GM12873 (cell line): ENCODE results near the gene SGPP1.

Source experiments
- CTCF ChIP-seq: IDR thresholded peaks from 2 replicates; pipeline ENCODE4 v1.5.1; 2012; ENCODE audit warnings: low read depth, mild to moderate bottlenecking, moderate library complexity, low read length, control low read depth; ENCODE audit not compliant: insufficient read depth; ENCODE audit errors: missing control alignments

Gene SGPP1

DNA sequence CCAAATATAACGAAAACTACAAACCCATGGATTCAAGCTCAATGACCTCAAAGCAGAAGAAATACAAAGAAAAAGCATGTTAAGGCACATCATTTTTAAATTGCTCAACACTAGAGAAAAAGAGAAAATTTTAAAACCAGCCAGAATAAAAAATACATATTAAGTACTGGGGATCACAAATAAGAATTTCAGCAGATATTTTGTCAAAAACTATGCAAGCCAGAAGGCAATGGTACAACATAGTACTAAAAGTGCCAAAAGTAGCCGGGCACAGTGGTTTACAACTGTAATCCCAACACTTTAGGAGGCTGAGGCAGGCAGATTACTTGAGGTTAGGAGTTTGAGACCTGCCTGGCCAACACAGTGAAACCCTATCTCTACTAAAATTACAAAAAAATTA, 10.2 kb downstream of the SGPP1 start:
- TF ChIP-seq CTCF = no peak

DNA sequence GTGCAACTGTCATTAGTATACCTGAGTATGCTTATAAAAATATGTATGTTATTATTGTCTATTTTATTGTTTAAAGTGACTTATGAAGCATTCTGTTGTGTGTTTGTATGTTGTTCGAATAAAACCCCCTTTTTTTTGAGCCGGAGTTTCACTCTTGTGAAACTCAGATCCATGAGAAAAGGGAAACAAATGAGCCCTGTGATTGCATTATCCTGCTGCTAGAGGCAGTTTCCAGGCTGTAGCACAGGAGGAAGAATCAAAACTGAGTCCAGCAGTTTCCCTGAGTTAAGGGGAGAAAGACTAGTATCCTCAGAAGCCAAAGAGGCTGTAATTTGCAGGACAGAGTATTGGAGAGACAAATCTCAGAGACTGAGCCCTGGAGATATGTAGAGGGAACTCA, 12.5 kb downstream of the SGPP1 start:
- no peak for TF ChIP-seq CTCF

DNA sequence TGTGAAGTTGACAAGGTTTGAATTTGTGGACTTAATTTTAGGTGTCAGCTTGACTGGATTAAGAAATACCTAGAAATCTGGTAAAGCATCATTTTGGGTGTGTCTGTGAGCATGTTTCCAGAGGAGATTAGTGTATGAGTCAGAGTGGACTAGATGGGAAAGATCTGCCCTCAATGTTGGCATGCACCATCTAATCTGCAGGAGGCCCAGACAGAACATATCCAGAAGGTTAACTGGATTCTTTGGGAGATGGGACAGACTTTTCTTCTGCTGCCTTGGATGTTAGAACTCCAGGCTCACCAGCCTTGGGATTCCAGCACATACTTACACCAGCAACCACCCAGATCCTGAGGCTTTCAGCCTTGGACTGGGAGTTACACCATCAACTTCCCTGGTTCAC, 14.1 kb downstream of the SGPP1 start:
- no peak for TF ChIP-seq CTCF

DNA sequence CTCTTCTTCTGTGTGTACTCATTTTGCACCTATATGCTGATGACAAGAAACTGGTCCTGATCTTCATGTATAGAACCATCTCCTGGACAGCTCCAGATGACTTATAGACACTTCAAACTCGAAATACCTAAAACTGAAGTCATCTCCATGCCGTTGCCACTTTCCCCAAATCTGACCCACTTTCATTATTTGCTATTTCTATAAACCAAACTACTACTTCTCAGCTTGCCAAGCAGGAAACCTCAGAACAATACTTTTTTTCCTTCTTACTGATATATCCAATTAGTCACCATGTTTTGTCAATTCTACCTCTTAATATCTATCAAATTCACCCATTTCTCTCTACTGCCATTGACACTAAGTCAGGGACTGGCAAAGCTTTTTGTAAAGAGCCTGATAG, 14.8 kb downstream of the SGPP1 start:
- TF ChIP-seq CTCF = no peak

DNA sequence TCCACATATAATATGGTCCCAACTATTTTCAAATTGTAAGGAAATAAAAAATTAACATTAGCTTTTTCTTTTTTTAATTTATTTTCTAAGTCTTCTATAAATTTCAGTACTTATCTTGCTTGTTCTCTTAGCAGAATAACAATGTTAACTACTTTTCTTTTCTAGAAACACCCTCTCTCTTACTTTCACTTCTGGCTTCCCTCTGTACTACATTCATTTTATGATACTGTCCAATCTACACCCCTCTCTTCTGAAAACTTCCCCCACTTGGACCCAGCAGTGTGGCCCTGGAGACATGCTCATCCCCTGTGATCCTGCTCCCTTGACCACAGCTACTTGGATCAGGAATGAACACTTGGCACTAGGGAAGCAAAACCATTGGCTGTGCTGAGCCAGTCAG, 15.7 kb downstream of the SGPP1 start:
- no peak for TF ChIP-seq CTCF

- TF ChIP-seq CTCF = no peak
These were observed 17.4 kb downstream of the SGPP1 start for GRCh38 chr14:63710497-63710896.

GRCh38 chr14:63709589-63709988, 18.3 kb downstream of the SGPP1 start:
- no peak for TF ChIP-seq CTCF

- TF ChIP-seq CTCF = no peak
These were observed 20.6 kb downstream of the SGPP1 start for GRCh38 chr14:63707216-63707615.
